GM21529 (cell line): ENCODE results near the gene CD37.
"Not testable (repeated sequence)": the region's sequence is repeated elsewhere in the genome, so short reads cannot be mapped to it uniquely, and the experiment has no call there.

ENCODE experiments used
- ATAC-seq: cut with Tn5 transposase; IDR thresholded peaks from one replicate; pipeline ENCODE4 v1.9.1; 2021; ENCODE audit not compliant: unreplicated experiment

Gene CD37

DNA sequence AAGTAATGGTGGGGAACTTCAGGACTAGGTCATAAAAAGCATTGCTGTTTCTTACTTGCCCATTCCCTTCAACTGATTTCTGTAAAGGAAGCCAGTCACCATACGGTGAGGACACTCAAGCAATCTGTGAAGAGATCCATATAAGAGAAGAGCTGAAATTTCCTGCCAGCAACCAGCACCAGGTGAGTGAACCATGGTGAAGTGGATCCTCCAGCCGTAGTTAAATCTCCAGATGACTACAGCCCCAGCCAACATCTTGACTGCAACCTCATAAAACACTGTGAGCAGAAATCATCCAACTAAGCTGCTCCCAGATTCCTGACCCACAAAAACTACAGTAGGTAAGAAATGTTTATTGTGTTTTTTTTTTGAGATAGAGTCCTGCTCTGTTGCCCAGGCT is 6.5 kb upstream of the CD37 start:
- no peak for ATAC-seq

- not testable (repeated sequence) for ATAC-seq
Measured at GRCh38 chr19:49331187-49331586, 4.0 kb upstream of the CD37 start.

DNA sequence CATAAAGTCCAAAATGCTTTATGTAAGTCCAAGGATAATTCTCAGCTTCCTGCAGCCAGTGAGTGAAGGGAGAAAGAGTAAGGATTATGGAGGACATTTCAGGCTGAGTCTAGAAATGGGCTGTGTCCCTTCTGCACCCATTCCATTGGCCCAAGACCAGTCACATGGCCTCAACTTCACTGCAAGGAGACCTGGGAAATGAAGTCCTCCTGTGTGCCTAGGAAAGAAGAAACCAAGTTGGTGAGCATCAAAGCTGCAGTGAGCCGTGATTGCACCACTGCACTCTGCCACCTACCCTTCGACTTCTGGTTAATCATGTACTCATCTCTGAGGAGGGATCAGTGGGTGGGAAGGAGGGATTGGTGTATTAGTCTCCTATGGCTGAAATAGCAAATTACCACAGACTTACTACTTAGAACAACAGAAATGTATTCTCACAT is 3.6 kb upstream of the CD37 start:
- peak; percentile 47 for ATAC-seq

DNA sequence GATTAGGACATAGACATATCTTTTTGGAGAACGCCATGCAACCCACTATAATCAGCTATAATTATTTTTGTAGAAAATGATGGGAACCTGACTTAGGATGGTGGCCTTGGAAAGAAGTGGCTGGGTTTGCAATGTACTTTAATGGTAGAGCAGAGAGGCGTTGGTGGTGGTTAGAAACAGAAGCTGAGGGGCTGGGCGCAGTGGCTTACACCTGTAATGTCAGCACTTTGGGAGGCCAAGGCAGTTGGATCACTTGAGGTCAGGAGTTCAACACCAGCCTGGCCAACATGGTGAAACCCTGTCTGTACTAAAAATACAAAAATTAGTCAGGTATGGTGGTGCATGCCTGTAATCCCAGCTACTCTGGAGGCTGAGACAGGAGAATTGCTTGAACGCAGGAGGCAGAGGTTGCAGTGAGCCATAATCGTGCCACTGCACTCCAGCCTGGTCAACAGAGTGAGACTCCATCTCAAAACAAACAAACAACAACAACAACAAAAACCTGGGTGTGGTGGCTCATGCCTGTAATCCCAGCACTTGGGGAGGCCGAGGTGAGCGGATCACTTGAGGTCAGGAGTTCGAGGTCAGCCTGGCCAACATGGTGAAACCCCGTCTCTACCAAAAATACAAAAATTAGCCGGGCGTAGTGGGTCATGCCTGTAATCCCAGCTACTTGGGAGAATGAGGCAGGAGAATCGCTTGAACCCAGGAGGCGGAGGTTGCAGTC is 2.4 kb upstream of the CD37 start:
- ATAC-seq = not testable (repeated sequence)

GRCh38 chr19:49333418-49333805 is 1.8 kb upstream of the CD37 start:
- peak; percentile 3 for ATAC-seq

DNA sequence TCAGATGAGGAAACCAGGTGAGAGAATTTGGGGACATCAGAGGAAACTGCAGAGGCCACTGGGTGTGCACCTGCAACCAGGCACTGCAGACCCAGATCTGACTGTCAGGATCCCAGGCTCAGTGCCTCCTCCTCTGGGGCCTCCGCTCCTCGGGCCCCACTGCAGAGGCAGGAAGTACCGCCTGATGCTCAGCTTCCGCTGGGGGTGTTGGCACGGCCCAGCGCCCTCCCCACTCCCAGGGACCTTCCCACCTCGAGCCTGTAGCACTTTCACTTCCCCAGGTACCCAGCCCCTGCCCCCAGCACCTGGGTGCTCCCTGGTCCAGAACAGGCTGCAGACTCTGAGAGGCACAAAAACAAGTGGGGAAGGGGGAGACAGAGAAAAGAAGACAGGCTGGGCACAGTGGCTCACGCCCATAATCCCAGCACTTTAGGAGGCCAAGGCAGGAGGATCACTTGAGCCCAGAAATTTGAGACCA is 1.4 kb upstream of the CD37 start:
- ATAC-seq = peak; percentile 45

- no peak for ATAC-seq
Measured at GRCh38 chr19:49335784-49336481, 727 bp downstream of the CD37 start.

DNA sequence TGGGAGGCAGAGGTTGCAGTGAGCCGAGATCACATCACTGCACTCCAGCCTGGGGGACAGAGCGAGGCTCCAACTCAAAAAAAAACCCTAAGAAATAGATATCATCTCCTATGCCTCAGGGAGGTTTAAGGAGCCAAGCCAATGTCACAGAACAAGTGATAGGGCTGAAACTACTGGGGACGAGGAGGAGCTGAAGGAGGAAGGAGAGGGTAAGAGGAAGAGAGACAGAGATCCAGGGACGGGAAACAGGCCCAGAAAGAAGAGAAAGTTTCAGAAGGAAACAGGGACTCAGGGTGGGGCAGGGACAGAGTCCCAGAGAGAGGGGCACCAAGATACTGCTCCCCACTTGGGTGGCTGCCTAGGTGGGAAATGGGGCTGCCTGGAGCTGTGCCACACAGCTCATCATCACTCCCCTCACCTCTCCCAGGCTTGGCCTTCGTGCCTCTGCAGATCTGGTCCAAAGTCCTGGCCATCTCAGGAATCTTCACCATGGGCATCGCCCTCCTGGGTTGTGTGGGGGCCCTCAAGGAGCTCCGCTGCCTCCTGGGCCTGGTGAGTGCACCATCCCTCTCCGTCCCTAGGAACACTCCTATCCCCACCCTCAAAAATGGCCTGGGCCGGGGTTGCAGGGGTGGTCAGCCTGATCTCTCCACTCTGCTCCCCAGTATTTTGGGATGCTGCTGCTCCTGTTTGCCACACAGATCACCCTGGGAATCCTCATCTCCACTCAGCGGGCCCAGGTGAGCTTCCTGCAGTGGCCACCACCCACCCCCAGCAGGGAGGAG is 1.5 kb downstream of the CD37 start:
- ATAC-seq = no peak

- no peak for ATAC-seq
Measured at GRCh38 chr19:49337267-49338022, 2.2 kb downstream of the CD37 start.

DNA sequence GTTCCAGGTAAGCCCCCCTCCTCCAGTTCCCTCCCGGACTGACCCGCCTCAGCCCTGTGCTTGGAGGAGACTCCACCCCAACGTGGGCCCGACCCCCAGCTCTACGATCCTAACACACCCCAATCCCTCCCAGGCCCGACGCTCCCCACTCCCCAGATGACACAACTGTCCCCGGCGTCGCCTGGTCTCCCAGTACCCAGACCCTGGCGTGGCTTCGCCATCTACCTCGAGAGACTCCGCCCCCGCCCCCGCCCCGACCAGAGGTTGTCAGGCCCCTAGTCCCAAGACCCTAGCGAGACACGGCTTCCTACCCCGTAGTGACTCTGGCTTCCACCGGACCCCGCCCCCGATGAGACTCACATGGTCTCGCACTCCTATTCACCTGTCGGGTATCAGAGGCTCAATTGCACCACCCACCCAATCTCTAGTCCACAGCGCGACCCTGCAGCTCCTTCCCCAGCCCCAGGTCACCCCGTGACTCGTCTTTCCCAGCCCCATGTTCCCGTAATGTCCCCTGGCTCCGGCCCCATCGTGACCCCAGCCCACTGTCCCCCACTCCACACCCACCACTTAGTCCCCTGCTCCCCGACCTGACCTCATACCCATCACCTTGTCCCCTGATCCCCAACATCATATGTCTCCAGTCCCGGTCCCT is 2.9 kb downstream of the CD37 start:
- no peak for ATAC-seq

- no peak for ATAC-seq
Measured at GRCh38 chr19:49338691-49339300, 3.6 kb downstream of the CD37 start.

- ATAC-seq = no peak
Measured at GRCh38 chr19:49339301-49340068, 4.3 kb downstream of the CD37 start.

DNA sequence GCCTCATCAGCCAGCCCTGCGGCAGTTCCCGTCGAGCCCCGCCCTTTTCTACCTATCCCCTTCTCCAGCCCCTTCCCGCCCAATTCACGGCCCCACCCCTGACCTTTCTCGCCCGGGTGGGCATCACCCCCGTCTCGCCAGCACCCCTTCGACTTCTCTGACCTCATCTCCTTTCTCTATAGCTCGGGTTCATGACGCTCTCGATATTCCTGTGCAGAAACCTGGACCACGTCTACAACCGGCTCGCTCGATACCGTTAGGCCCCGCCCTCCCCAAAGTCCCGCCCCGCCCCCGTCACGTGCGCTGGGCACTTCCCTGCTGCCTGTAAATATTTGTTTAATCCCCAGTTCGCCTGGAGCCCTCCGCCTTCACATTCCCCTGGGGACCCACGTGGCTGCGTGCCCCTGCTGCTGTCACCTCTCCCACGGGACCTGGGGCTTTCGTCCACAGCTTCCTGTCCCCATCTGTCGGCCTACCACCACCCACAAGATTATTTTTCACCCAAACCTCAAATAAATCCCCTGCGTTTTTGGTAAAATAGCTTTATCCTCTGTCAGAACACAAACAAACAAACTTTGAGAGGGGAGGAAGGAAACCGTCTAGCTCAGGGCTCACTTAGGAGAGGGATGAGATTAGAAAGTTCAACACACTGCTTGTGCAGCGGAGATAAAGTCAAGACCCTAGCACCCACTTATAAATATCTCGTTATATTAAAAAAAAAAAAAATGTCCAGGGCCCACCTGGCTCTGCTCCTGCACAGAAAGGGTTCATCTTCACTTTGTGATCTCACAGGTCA is 5.1 kb downstream of the CD37 start:
- ATAC-seq = peak; percentile 63

- ATAC-seq = no peak
Measured at GRCh38 chr19:49340865-49341718, 5.9 kb downstream of the CD37 start.

GRCh38 chr19:49342291-49342721 is 7.1 kb downstream of the CD37 start:
- no peak for ATAC-seq

DNA sequence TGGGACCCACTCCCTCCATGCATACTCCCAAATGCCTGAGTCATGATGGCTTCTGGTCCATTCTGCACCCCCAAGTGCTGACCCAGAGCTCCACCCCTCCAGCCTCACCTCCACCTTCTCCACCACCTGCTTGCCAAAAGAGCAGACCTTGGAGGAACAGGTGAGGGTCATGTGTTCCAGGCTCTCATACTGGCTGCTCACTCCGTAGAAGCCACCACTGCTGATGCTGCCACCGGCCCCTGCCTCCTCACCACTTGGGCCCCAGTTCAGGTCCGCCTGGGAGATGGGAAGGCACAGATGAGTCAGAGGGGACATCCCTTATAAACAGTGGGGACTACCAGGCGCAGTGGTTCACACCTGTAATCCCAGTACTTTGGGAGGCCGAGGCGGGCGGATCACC is 7.9 kb downstream of the CD37 start:
- no peak for ATAC-seq
